GM23248 (cell line): ENCODE measurements around the gene TALDO1.

Source experiments
- EZH2 ChIP-seq: fragments of 200-600 bp; sonication (generic); IDR thresholded peaks from 2 replicates; pipeline ENCODE4 v1.6.1; 2018; ENCODE audit warnings: antibody characterized with exemption, mild to moderate bottlenecking; ENCODE audit not compliant: insufficient read depth, poor library complexity, severe bottlenecking
- EZH2phosphoT487 ChIP-seq: fragments of 200-600 bp; sonication (generic); IDR thresholded peaks from 2 replicates; pipeline ENCODE4 v1.6.1; 2018; ENCODE audit warnings: antibody characterized with exemption, moderate library complexity, mild to moderate bottlenecking, low read depth; ENCODE audit not compliant: insufficient read depth

DNA sequence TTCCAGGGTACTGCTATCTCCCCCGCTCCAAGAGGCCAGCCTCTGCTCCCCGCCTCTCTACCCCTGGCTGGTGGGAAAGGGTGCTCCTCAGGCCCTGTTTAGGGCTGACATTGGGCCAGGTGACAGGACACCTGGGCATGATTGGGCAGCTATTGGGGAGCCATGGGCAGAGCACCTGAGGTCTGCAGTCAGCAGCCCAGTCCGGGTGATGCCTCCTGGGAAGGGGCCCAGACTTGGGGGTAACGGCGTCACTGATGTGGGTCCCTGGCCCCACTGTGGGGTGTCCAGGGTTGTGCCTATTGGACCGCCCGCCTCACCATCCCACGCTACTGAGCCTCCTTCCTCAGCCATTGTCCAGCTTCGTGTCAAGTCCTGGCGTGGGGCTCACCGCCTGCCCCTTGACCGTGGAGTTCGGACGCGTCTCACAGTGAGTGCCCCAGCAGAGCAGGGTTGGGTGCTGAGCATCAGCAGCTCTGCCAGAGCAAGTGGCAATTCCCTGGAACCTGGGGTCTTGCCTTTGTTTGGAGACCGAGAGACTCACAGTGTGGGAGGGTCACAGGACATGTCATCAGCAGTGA lies 32.8 kb downstream of the TALDO1 start:
- TF ChIP-seq EZH2 (no peak), EZH2phosphoT487 (no peak)
